ENCODE measurements around the gene GRID2. TPM values are rescaled to one million over a fixed set of nuclear protein-coding genes. Genes with fewer than 3 reads are reported as not detected.

GRID2 gene
- total and polyA plus RNA-seq, 2 donors from 2014 or later: 0.19 TPM; not detected in 1

- intact Hi-C loops (cut with DNase I): no loop called here
- DNase-seq (peak in 1 of 5 donors; percentile 4), FAIRE-seq (no peak)
- TF ChIP-seq, protein P1, sequence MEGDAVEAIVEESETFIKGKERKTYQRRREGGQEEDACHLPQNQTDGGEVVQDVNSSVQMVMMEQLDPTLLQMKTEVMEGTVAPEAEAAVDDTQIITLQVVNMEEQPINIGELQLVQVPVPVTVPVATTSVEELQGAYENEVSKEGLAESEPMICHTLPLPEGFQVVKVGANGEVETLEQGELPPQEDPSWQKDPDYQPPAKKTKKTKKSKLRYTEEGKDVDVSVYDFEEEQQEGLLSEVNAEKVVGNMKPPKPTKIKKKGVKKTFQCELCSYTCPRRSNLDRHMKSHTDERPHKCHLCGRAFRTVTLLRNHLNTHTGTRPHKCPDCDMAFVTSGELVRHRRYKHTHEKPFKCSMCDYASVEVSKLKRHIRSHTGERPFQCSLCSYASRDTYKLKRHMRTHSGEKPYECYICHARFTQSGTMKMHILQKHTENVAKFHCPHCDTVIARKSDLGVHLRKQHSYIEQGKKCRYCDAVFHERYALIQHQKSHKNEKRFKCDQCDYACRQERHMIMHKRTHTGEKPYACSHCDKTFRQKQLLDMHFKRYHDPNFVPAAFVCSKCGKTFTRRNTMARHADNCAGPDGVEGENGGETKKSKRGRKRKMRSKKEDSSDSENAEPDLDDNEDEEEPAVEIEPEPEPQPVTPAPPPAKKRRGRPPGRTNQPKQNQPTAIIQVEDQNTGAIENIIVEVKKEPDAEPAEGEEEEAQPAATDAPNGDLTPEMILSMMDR (IDR thresholded peaks at IDR 0.05; ENCODE audit: borderline replicate concordance, extremely low read depth, insufficient read depth): no peak
- Histone ChIP-seq H3K36me3 (ENCODE audit: control insufficient read depth in 2 of 3, insufficient read depth in 3 of 3, low read length in 3 of 3) (no peaks in the 10 kb centered on the region), H3K27ac (ENCODE audit: low read depth in 2 of 2, low read length in 2 of 2) (no peak overlapping the region), H3K27me3 (ENCODE audit: control insufficient read depth, insufficient read depth, low read length) (no peaks in the 10 kb centered on the region), H3K9ac (ENCODE audit: low read length in 3 of 3) (no peak overlapping the region), H3K4me3 (ENCODE audit: low read length in 3 of 3) (no peak overlapping the region), H3K4me1 (ENCODE audit: control insufficient read depth in 2 of 3, insufficient read depth in 2 of 3, low read depth in 1 of 3, low read length in 3 of 3) (no peaks in the 10 kb centered on the region), H3K9me3 (ENCODE audit: control insufficient read depth in 2 of 3, insufficient read depth in 1 of 3, low read length in 3 of 3) (no peaks in the 10 kb centered on the region)
Measured at GRCh38 chr4:93394545-93395081, 1090.8 kb downstream of the GRID2 start.

GRCh38 chr4:93396272-93396671 lies 1092.5 kb downstream of the GRID2 start:
- Histone ChIP-seq H3K27ac (ENCODE audit: low read depth in 2 of 2, low read length in 2 of 2) (no peak overlapping the region), H3K36me3 (ENCODE audit: control insufficient read depth in 2 of 3, insufficient read depth in 3 of 3, low read length in 3 of 3) (no peaks in the 10 kb centered on the region), H3K9ac (ENCODE audit: low read length in 3 of 3) (no peak overlapping the region), H3K4me3 (ENCODE audit: low read length in 3 of 3) (no peak overlapping the region), H3K27me3 (ENCODE audit: control insufficient read depth, insufficient read depth, low read length) (no peaks in the 10 kb centered on the region), H3K9me3 (ENCODE audit: control insufficient read depth in 2 of 3, insufficient read depth in 1 of 3, low read length in 3 of 3) (no peaks in the 10 kb centered on the region), H3K4me1 (ENCODE audit: control insufficient read depth in 2 of 3, insufficient read depth in 2 of 3, low read depth in 1 of 3, low read length in 3 of 3) (no peaks in the 10 kb centered on the region)
- TF ChIP-seq, protein P1 (IDR thresholded peaks at IDR 0.05; ENCODE audit: borderline replicate concordance, extremely low read depth, insufficient read depth): no peak
- DNase-seq (no peak), FAIRE-seq (no peak)
- intact Hi-C loops (cut with DNase I): no loop called here

GRCh38 chr4:93403571-93403970 lies 1099.8 kb downstream of the GRID2 start:
- TF ChIP-seq, protein P1 (IDR thresholded peaks at IDR 0.05; ENCODE audit: borderline replicate concordance, extremely low read depth, insufficient read depth): no peak
- intact Hi-C loops (cut with DNase I): no loop called here
- H3K27me3 ChIP-seq (ENCODE audit: control insufficient read depth, insufficient read depth, low read length): no peaks in the 10 kb centered on the region
- H3K9ac ChIP-seq (ENCODE audit: low read length in 3 of 3): no peak overlapping the region
- H3K36me3 ChIP-seq (ENCODE audit: control insufficient read depth in 2 of 3, insufficient read depth in 3 of 3, low read length in 3 of 3): no peaks in the 10 kb centered on the region
- H3K9me3 ChIP-seq (ENCODE audit: control insufficient read depth in 2 of 3, insufficient read depth in 1 of 3, low read length in 3 of 3): no peaks in the 10 kb centered on the region
- H3K4me3 ChIP-seq (ENCODE audit: low read length in 3 of 3): no peak overlapping the region
- no peak for DNase-seq
- no peaks in the 10 kb centered on the region for H3K4me1 ChIP-seq (ENCODE audit: control insufficient read depth in 2 of 3, insufficient read depth in 2 of 3, low read depth in 1 of 3, low read length in 3 of 3)
- FAIRE-seq: no peak
- no peak overlapping the region for H3K27ac ChIP-seq (ENCODE audit: low read depth in 2 of 2, low read length in 2 of 2)

Measured in kidney (tissue), 14 donors.